SKM-1 (cell line): ENCODE results near the gene WDR3.
A peak's percentile ranks its signal among the peaks of the same experiment; 100 is the strongest.
"Not testable (repeated sequence)": the region's sequence is repeated elsewhere in the genome, so short reads cannot be mapped to it uniquely, and the experiment has no call there.

Source experiments
- DNase-seq: peaks from one replicate; lab custom pipeline; 2025; ENCODE audit not compliant: unreplicated experiment; lab: John Stamatoyannopoulos, UW

Gene WDR3

GRCh38 chr1:117929343-117930172 is at the start of gene WDR3, which contains the start of gene GDAP2:
Gene WDR3 (plus strand): TSS chr1:117929739. CDS start chr1:117933320, 3,581 bp downstream.
Gene GDAP2 (minus strand): TSS chr1:117929621. CDS start chr1:117920357, 9,264 bp downstream.
- peak; percentile 97 for DNase-seq

- DNase-seq = no peak
Measured at GRCh38 chr1:117883616-117884015, 45.9 kb upstream of the WDR3 start.

GRCh38 chr1:117886101-117886795 is 43.3 kb upstream of the WDR3 start:
- no peak for DNase-seq

DNA sequence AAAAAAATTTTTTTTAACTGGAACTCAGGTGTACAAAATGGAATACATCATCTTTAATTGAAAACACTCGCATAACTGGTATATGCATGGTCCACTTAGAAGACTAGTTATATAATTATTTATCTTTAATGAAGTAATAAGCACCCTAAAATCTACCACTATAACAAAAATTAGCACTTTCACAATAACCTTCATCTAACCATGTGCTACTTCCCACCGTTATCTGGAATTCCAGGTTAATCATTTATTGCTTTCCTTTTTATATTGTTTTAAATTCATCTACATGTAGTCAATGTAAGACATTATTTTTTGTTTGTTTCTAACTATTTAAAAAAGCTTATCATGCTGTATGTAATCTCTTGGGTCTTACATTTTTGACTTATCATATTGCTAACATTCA is 39.1 kb upstream of the WDR3 start:
- DNase-seq = no peak

DNA sequence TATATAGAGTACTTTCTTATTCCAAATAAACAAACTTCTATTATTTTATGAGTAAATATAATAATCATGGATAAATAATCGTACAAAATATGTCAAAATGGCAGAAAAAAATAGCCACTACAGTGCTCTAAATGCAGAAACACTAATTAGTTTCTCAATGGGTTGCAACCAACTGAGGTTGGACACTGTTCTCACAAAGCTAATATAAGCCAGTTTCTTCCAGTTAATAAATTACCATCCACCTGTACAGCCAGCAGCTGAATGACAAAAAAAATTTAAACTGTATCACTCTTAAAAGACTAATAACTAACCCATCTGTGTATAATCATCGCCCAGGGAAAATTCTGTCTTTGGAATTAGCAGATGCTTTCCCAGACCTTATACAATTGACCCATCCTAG is 37.0 kb upstream of the WDR3 start:
- no peak for DNase-seq

DNA sequence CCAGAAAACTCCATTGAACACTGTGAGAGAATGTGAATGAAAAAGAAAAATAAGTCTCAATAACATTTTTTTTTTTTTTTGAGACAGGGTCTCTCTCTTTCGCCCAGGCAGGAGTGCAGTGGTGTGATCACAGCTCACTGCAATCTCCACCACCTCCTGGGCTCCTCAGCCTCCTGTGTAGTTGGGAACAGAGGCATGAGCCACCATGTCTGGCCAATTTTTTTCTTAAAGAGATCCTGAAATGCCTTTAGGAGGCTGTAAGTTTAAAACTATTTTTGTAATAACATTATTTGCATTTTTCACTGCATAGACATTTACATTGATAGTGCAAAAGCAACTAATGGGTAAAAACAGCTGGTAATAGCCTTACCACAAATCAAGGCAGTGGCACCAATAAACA is 35.5 kb upstream of the WDR3 start:
- no peak for DNase-seq

GRCh38 chr1:117895482-117896114 is 33.9 kb upstream of the WDR3 start:
- peak; percentile 59 for DNase-seq

DNA sequence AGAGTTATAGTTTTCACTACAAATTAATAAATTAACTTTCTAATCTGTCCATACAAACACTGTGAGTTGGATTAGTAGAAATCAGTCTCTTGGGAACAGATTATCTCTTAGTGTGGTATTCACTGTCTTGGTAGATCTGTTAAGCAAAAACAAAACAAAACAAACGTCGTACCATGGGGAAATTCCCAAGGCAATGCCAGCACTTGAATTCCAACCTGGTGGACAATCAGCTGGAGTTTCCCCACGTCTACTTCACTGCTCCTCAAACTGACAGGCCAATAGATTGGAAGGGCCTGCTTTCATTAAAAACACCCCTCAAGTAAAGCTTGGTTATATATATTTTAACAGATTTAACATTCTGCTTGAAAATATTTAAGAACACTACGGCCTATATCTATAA is 32.0 kb upstream of the WDR3 start:
- DNase-seq = no peak

DNA sequence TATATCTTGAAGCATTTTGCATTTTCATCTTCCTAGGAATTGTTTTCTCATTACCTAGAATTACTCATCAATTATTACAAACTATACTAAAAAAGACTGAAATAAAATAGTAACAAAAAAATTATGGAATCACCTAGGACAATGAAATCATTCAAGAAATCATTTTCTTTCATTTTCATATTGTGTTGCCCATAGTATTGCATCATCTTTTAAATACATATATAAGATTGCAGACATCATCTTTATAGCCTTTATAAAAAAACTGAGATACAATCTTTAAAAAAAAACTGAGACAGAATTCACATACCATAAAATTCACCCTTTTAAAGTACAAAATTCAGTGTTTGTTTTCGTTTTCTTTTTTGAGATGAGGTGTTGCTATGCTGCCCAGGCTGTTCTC is 29.7 kb upstream of the WDR3 start:
- DNase-seq = no peak

DNA sequence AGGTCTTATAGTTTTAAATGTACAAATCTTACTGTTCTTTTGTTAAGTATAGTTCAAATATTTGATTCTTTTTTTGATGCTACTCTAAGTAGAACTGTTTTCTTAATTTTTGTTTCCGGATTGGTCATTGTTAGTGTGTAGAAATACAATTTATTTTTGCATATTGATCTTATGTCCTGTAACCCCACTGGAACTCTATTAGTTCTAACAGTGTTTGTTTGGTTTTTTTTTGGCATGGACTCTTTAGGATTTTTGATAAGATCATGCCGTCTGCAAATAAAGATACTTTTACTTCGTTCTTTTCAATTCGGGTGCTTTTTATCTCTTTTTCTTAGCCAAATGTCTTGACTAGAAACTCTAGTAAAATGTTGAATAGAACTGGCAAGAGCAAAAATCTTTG is 26.6 kb upstream of the WDR3 start:
- no peak for DNase-seq

GRCh38 chr1:117904485-117904884 is 25.1 kb upstream of the WDR3 start:
- no peak for DNase-seq

DNA sequence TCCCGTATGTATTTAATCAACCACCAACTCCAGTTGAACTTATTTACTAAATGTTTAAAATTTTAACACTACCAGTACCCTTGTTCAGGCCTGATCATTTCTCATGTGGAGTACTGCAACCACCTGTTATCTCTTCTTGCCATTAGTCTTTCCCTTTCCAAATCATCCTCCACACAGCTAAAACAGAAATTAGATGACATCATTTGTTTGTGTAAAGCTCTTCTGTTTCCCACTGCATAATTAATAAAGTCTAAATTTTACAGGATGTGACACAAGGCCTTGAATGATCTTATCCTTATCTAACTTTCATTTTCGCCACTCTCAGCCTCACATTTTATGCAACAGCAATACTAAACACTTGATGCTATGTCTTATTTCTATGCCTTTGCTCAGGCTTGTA is 24.5 kb upstream of the WDR3 start:
- no peak for DNase-seq

DNA sequence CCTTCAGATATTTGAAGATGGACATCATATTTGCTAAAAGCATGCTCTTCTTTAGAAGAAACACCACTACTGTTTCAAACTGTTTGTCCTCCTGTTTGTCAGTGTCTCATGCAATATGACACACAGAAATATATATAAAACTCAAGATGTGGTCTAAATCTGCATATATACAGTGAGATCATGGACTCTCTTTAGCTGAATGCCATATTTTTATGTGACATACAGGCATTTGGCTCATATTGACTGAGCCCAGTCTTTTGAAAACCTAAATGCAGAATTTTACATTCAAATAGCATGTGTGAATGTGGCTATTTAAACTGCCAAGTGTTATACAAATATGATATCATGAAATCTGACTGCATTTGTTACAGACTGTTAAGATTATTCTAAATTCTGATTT is 18.5 kb upstream of the WDR3 start:
- no peak for DNase-seq

DNA sequence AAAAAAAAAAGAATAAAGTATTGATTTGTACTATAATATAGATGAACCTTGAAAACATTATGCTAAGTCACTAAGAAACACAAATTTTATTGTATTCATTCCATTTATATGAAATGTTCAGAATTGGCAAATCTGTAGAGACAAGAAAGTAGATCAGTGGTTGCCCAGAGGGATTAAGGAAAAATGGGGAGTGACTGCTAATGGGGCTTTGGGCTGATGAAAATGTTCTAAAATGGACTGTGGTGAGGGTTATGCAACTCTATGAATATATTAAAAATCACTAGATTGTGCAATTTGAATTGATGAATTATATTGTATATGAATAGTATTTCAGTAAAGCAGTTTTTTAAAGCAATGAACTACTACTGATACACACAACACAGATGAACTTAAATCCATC is 10.2 kb upstream of the WDR3 start:
- DNase-seq = no peak

- no peak for DNase-seq
Measured at GRCh38 chr1:117921991-117922390, 7.5 kb upstream of the WDR3 start.

DNA sequence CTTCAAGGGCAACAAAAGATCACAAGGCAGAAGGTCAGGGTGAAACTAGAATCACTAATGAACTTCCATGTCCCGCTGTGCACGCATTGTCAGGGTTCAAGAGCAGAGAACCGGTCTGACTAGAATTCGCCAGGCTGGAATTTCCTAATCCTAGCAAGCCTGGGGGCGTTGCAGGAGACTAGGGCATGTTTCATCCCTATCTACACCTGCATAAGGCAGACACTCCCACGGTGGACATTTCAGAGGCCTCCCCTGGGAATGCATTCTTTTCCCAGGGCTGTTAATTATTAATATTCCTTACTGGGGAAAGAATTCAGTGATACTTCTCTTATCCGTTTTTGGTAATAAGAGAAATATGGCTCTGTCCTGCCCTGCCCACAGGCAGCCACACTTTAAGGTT is 6.8 kb upstream of the WDR3 start:
- DNase-seq = not testable (repeated sequence)

DNA sequence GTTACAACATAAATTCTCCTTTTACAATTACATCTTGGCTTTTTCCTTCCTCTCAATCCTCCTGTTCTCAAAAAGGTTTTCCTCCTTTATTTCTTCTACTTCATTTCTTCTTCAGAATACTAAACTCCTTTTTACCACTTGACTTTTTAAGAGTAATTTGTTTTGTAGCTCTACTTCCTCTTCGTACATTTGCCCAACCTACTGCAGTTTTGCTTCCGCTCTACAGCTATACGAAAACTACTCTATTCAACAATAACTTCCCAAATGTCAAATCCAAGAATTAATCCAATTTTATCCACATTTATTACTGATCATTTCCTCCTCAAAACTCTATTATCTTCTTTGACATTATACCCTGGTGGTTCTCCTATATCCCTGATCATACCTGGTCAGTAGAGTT is 3.6 kb upstream of the WDR3 start:
- no peak for DNase-seq

GRCh38 chr1:117928881-117929342 is 627 bp upstream of the WDR3 start:
- peak; percentile 47 for DNase-seq

DNA sequence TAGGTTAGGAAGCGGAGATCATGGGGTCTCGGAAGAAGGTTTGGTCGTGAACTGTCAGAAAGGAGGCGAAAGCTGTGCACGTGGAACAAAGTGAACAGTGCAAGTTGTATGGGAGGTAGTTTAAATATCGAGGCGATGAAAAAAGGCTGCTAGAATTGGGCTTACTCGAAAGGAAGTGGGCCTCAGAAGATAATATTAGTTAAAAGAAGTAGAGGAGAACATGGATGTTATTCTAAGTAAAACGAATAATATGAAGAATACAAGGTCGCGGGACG is 571 bp downstream of the WDR3 start:
- DNase-seq = no peak

DNA sequence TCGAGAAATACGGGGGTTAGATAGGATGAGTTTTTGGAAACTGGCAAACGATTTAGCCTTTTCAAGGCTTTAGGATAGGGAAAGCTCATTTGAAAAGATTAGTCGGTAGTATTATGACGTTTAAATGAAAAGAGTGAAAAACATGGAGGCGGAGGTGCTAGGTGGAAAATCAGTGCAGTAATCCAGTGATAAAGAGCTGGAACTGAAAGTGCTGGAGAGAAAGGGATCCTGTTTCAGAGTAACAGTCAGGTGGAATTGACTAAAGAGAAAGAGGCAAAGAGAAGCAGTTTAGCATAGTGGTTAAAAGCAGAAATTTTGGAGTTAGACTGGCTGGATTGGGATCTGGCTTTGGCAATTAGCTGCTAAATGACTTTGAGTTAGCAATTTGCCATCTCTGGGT is 945 bp downstream of the WDR3 start:
- no peak for DNase-seq

GRCh38 chr1:117932576-117932975 is 3.0 kb downstream of the WDR3 start:
- DNase-seq = no peak

- DNase-seq = no peak
Measured at GRCh38 chr1:117933769-117934168, 4.2 kb downstream of the WDR3 start.
